Occipital lobe (tissue), 3 donors: ENCODE measurements around the gene KTN1. TPM values are rescaled to one million over a fixed set of nuclear protein-coding genes. Genes with fewer than 3 reads are reported as not detected.

Source experiments
- DNase-seq: peaks from one replicate; lab custom pipeline; 2025; lab: John Stamatoyannopoulos, UW
- small RNA-seq: library from RNA; depleted of rRNA; stranded (forward); fragments of <200 nt; gene quantifications from one replicate; pipeline ENCODE3, GENCODE V24; 2014
- total RNA-seq: library from RNA; depleted of rRNA; stranded (reverse); fragments of >200 nt; gene quantifications from one replicate; pipeline ENCODE4 v1.2.3, GENCODE V29; 2014

The KTN1 gene
- total RNA-seq, 1 donor from 2014 or later = 100 TPM

GRCh38 chr14:55715889-55716288, 135.9 kb downstream of the KTN1 start:
- DNase-seq = no peak

GRCh38 chr14:55717621-55718020, 137.6 kb downstream of the KTN1 start:
- DNase-seq = no peak

- no peak for DNase-seq
Observed at GRCh38 chr14:55718551-55718950, 138.5 kb downstream of the KTN1 start.

- no peak for DNase-seq
Observed at GRCh38 chr14:55720796-55721195, 140.8 kb downstream of the KTN1 start.

- no peak for DNase-seq
Observed at GRCh38 chr14:55721353-55721752, 141.3 kb downstream of the KTN1 start.

- no peak for DNase-seq
Observed at GRCh38 chr14:55722054-55722453, 142.0 kb downstream of the KTN1 start.

GRCh38 chr14:55724736-55725135, 144.7 kb downstream of the KTN1 start:
- no peak for DNase-seq

GRCh38 chr14:55730592-55731310, 150.7 kb downstream of the KTN1 start:
- no peak for DNase-seq

GRCh38 chr14:55731311-55731872, 151.4 kb downstream of the KTN1 start:
- no peak for DNase-seq

GRCh38 chr14:55731881-55732498, 152.0 kb downstream of the KTN1 start:
- DNase-seq = no peak

GRCh38 chr14:55733599-55733998, 153.6 kb downstream of the KTN1 start:
- DNase-seq = no peak

Small RNA genes within 50 kb of the gene (small RNA-seq; reads per million reads assigned to genes)
- not detected for gene RF00019

Other genes starting within 250 kb of the KTN1 start
- gene ATG14, start 168.4 kb upstream of the KTN1 start, total RNA-seq = 22.6 TPM
- gene TBPL2, start 139.6 kb upstream of the KTN1 start, total RNA-seq = not detected